Measurements from ENCODE around the gene DHTKD1. TPM values are rescaled to one million over a fixed set of nuclear protein-coding genes. Genes with fewer than 3 reads are reported as not detected.

The DHTKD1 gene
- total and polyA plus RNA-seq, 8 donors: 17.5 to 26.7 (median 18.8) TPM

DNA sequence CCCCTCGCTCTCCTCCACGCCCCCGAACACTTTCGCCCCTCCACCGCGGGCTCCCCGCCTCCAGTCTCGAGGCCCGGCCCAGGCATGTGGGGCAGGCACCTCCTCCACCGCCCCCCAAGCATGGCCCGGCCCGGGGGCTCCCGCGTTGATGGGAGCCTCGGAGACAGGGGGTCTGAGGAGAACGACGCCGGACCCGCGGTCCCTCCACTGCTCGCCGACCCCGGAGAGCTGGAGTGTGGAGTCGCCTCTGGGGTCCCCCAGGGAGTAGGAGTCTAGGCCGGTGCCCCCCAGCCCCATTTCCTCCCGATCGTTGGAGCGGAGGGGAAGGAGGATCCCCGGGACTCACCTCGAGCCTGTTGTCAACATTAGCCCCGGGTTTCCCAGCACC is 26.4 kb upstream of the DHTKD1 start:
- Histone ChIP-seq H3K4me3 (peak overlapping the region; percentile 96 to 98), H3K27me3 (no peaks in the 10 kb centered on the region), H3K4me1 (peaks cover 5 to 21% of the 10 kb centered on the region in 2 donors), H3K36me3 (no peaks in the 10 kb centered on the region), H3K27ac (peak overlapping the region; percentile 98 to 99), H3K9me3 (no peaks in the 10 kb centered on the region)
- DNase-seq (peak in 2 of 4 donors; percentile 43 to 89), ATAC-seq (peak; percentile 24)
- TF ChIP-seq CTCF (IDR thresholded peaks at IDR 0.05): no peak
- intact Hi-C loops (cut with DNase I): no loop called here

DNA sequence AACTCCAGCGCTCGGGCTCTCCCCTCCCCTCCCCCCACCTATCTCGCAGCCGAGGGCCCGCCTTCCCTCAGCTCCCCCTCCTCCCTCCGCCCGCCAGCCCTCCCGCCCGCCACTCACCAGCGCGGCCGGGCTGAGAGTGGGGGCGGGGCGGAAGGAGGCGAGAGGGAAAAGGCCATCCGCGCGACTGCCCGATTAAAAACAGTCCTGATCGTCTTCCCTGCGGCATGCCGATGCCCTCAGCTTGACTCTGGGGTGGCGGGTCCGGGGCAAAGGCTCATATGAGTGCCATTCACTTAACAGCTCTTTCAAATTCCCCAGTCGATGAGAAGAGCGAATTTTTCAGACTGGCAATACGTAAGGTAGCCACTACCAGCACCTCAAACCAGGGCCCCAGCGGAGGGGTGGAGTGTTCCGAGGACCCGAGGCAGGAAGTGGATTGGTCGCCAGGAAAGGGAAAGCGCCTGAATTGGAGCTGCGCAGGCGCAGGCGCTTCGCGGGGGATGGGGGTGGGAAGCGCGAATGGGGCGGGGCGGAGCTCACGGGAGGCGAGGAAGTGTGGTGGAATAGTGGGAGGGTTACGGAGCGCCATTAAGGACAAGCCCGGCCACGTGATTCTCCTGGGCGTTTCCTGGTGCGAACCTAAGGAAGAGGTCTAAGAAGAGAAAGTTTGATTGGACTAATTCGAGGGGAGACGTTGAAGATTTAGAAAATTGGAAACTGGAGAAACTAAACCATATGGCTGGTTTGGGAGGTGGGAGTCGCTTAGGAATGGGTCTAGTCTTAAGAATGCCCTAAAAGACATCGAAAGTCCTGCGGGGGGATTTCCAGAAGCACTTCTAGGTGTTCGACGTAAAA is 25.7 kb upstream of the DHTKD1 start, which contains the start of gene UPF2:
Gene UPF2 (minus strand): TSS at position 13 of the 855 bp plus-strand sequence. CDS start 7,386 bp downstream, outside the sequence.
- no peaks in the 10 kb centered on the region for H3K36me3 ChIP-seq
- H3K27ac ChIP-seq: peak within 1 kb of the TSS; percentile 98 to 99
- peak within 1 kb of the TSS; percentile 96 to 98 for H3K4me3 ChIP-seq
- peak; percentile 96 for ATAC-seq
- peaks cover 5 to 21% of the 10 kb centered on the region in 2 donors for H3K4me1 ChIP-seq
- DNase-seq: peak; percentile 98 to 99 (median 98)
- no peaks in the 10 kb centered on the region for H3K27me3 ChIP-seq
- intact Hi-C loops (cut with DNase I): no loop called here
- no peaks in the 10 kb centered on the region for H3K9me3 ChIP-seq
- TF ChIP-seq CTCF (IDR thresholded peaks at IDR 0.05): peak in 1 of 2 donors; percentile 18

- H3K27ac ChIP-seq: no peak overlapping the region
- intact Hi-C loops (cut with DNase I): no loop called here
- ATAC-seq: no peak
- no peaks in the 10 kb centered on the region for H3K36me3 ChIP-seq
- H3K9me3 ChIP-seq: no peaks in the 10 kb centered on the region
- no peak for DNase-seq
- H3K4me3 ChIP-seq: no peak overlapping the region
- no peak for TF ChIP-seq CTCF (IDR thresholded peaks at IDR 0.05)
- peaks cover 5 to 18% of the 10 kb centered on the region in 2 donors for H3K4me1 ChIP-seq
- no peaks in the 10 kb centered on the region for H3K27me3 ChIP-seq
Measured at GRCh38 chr10:12045596-12045995, 23.2 kb upstream of the DHTKD1 start.

GRCh38 chr10:12048547-12048946 is 20.2 kb upstream of the DHTKD1 start:
- no peak overlapping the region for H3K4me3 ChIP-seq
- no peak overlapping the region for H3K27ac ChIP-seq
- H3K36me3 ChIP-seq: no peaks in the 10 kb centered on the region
- ATAC-seq (no peak), DNase-seq (no peak)
- H3K4me1 ChIP-seq: peaks cover 0 to 20% of the 10 kb centered on the region in 2 donors
- no peaks in the 10 kb centered on the region for H3K27me3 ChIP-seq
- TF ChIP-seq CTCF (IDR thresholded peaks at IDR 0.05): no peak
- H3K9me3 ChIP-seq: no peaks in the 10 kb centered on the region
- intact Hi-C loops (cut with DNase I): no loop called here

- ATAC-seq: peak; percentile 68
- intact Hi-C loops (cut with DNase I): no loop called here
- TF ChIP-seq CTCF (IDR thresholded peaks at IDR 0.05): no peak
Measured at GRCh38 chr10:12050528-12050927, 18.2 kb upstream of the DHTKD1 start.

More at GRCh38 chr10:12050528-12050927, 18.2 kb upstream of the DHTKD1 start:
- Histone ChIP-seq H3K36me3 (no peaks in the 10 kb centered on the region), H3K27me3 (no peaks in the 10 kb centered on the region), H3K4me3 (no peak overlapping the region), H3K27ac (peak overlapping the region; percentile 9 to 73), H3K9me3 (no peaks in the 10 kb centered on the region), H3K4me1 (peaks cover 0 to 24% of the 10 kb centered on the region in 2 donors)
- DNase-seq: no peak

Measured in left lung (tissue), 10 donors.